Kidney epithelial cell (primary cell): ENCODE results near the gene PKP1. TPM values are rescaled to one million over a fixed set of nuclear protein-coding genes. Genes with fewer than 3 reads are reported as not detected.

Source experiments
- DNase-seq: peaks from one replicate; pipeline ENCODE4 v3.0.0-alpha.2; 2010; ENCODE audit warnings: low read depth
- H3K27me3 ChIP-seq: 2 replicates; pipeline ENCODE4 v1.6.0; 2011; ENCODE audit warnings: low read length; ENCODE audit not compliant: control insufficient read depth, insufficient read depth
- H3K36me3 ChIP-seq: 2 replicates; pipeline ENCODE4 v1.5.1; 2011; ENCODE audit warnings: low read length; ENCODE audit not compliant: control insufficient read depth, insufficient read depth
- H3K4me3 ChIP-seq: 2 replicates; pipeline ENCODE4 v1.5.1; 2011; ENCODE audit warnings: low read depth, mild to moderate bottlenecking, control low read depth, low read length
- CTCF ChIP-seq: IDR thresholded peaks from 2 replicates; pipeline ENCODE4 v1.5.1; 2011; ENCODE audit warnings: mild to moderate bottlenecking, moderate library complexity, low read length, control low read depth, inconsistent platforms; ENCODE audit not compliant: insufficient read depth, poor library complexity, severe bottlenecking
- total RNA-seq: library from RNA; depleted of rRNA; stranded (reverse); fragments of >200 nt; gene quantifications from 2 replicates; pipeline ENCODE4 v1.2.3, GENCODE V29; 2015

Gene PKP1
- total RNA-seq, 1 donor from 2014 or later, result 8.7 TPM

GRCh38 chr1:201362906-201363305, 79.6 kb downstream of the PKP1 start:
- Histone ChIP-seq H3K36me3 (no peaks in the 10 kb centered on the region), H3K4me3 (no peak overlapping the region), H3K27me3 (peaks cover 3% of the 10 kb centered on the region)
- no peak for DNase-seq
- no peak for TF ChIP-seq CTCF

- TF ChIP-seq CTCF, result no peak
- H3K4me3 ChIP-seq, result no peak overlapping the region
- DNase-seq, result no peak
- peaks cover 6% of the 10 kb centered on the region for H3K27me3 ChIP-seq
- H3K36me3 ChIP-seq, result no peaks in the 10 kb centered on the region
Measured at GRCh38 chr1:201363467-201363866, 80.2 kb downstream of the PKP1 start.

GRCh38 chr1:201364808-201365105, 81.5 kb downstream of the PKP1 start:
- TF ChIP-seq CTCF, result no peak
- Histone ChIP-seq H3K27me3 (peaks cover 15% of the 10 kb centered on the region), H3K36me3 (no peaks in the 10 kb centered on the region), H3K4me3 (no peak overlapping the region)
- DNase-seq, result no peak

- Histone ChIP-seq H3K4me3 (no peak overlapping the region), H3K27me3 (peaks cover 18% of the 10 kb centered on the region), H3K36me3 (no peaks in the 10 kb centered on the region)
- no peak for DNase-seq
- TF ChIP-seq CTCF, result no peak
Measured at GRCh38 chr1:201365251-201365650, 81.9 kb downstream of the PKP1 start.

- no peak for DNase-seq
- H3K4me3 ChIP-seq, result no peak overlapping the region
- H3K27me3 ChIP-seq, result peaks cover 24% of the 10 kb centered on the region
- no peak for TF ChIP-seq CTCF
- no peaks in the 10 kb centered on the region for H3K36me3 ChIP-seq
Measured at GRCh38 chr1:201366696-201367095, 83.4 kb downstream of the PKP1 start.

GRCh38 chr1:201369209-201369608, 85.9 kb downstream of the PKP1 start:
- Histone ChIP-seq H3K36me3 (no peaks in the 10 kb centered on the region), H3K4me3 (no peak overlapping the region), H3K27me3 (peaks cover 37% of the 10 kb centered on the region)
- DNase-seq, result no peak
- no peak for TF ChIP-seq CTCF
